ENCODE results near the gene ZNF20. TPM values are rescaled to one million over a fixed set of nuclear protein-coding genes. Genes with fewer than 3 reads are reported as not detected.

ZNF20 gene
- 0.11 to 0.44 TPM (median 0.25 TPM) in 4 of 5 replicates, not detected in the other for total RNA-seq (2022; extraction: Qiagen RNA extraction; ENCODE audit: low read depth)

DNA sequence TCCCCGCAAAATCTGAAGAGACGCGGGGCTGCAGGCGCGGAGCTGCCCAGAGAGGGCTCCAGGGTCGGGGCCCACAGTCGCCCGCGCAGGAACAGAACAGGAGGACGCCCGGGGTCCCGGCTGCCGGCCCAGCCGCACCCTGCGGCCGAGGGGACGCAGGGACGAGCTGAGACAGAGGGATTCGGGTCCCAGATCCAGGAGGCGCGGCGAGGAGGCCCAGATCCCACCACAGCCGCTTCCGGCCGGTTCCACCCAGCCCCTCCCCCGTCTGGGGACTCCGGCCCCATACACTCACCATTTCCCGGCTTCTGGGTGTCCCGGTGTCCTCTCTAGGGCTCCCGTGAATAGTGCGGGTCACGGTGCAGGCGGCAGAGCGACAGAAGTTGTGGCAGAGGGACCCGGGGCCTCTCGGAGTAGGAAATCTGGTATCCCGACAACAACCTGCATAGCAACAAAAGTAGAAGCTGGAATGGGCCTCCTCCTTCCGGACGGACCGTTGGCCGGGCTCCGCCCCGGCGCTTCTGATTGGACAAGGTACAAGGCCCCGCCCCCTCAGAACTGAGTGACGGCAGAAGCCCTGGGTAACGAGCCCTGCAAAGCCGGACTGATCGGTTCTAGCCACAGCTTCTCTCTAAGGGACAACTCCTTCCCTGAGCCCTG lies at the start of gene ZNF20:
TSS of gene ZNF20 (minus strand) at position 466 of the 660 bp plus-strand sequence. CDS start at position 298, 168 bp downstream.

DNA sequence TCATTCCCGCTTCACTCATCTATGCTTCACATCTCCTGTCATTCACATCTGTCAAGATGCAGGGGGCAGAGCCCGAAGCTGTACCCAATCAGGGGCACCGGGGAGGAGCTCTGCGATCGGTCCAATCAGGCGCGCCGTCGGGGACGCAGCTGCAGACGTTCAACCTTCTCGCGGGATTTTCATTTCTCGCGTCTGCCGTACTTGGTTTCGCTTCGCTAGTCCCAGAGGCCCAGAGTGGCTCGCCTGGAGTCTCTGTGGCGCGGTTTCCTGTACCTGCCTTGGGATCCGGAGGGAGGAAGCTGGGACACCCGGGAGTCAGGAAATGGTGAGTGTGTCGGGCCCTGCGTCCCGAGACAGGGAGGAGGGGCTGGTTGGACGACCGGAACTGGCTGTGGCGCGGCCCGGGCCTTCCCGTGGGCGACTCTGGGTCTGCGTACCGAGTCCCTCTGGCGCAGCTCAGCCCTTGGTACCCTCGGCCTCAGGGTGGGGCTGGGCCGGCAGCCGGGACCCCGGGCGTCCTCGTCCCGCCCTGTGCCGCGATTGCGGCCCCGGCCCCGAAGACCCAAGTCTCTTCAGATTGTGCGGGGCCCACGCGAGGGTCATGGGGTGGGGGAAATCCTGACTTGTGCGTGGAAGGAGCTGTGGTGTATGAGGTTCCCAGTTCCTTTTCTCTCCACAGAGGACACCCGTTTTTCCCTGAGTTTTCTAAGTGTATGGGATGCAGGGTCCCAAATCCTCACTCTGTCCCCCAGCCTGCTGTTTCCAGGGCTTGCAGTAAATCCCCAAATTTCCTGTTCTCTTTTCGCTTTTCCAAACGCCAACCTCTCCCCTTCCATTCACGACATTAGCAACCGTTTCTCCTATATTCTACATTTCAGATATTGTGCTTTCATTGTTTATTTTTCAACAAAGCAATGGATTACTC lies 23.0 kb upstream of the ZNF20 start, which contains the start of gene ZNF136:
TSS of gene ZNF136 (plus strand) at position 215 of the 925 bp plus-strand sequence. CDS start at position 323, 108 bp downstream.

GRCh38 chr19:12156223-12157058 lies 16.3 kb upstream of the ZNF20 start, which contains the start of gene ZNF625:
ZNF625 (minus strand) TSS chr19:12156734; CDS start chr19:12156558, 176 bp downstream.

Other genes starting within 250 kb of the ZNF20 start
- 0.19 to 0.35 TPM (median 0.30 TPM) in 5 replicates for gene ZNF700, start 215.2 kb downstream of the ZNF20 start, total RNA-seq (2022; extraction: Qiagen RNA extraction; ENCODE audit: low read depth)
- not detected in 5 replicates for gene ZNF763, start 175.3 kb downstream of the ZNF20 start, total RNA-seq (2022; extraction: Qiagen RNA extraction; ENCODE audit: low read depth)
- gene ZNF433, start 104.7 kb downstream of the ZNF20 start, total RNA-seq (2022; extraction: Qiagen RNA extraction; ENCODE audit: low read depth), result not detected in 5 replicates
- gene ZNF878, start 87.4 kb downstream of the ZNF20 start, total RNA-seq (2022; extraction: Qiagen RNA extraction; ENCODE audit: low read depth), result not detected in 5 replicates
- not detected in 5 replicates for gene ZNF844, start 75.6 kb downstream of the ZNF20 start, total RNA-seq (2022; extraction: Qiagen RNA extraction; ENCODE audit: low read depth)
- gene ZNF625, start 16.4 kb upstream of the ZNF20 start, total RNA-seq (2022; extraction: Qiagen RNA extraction; ENCODE audit: low read depth), result not detected in 5 replicates
- 1.2 to 2.1 TPM (median 1.7 TPM) in 5 replicates for gene ZNF136, start 22.7 kb upstream of the ZNF20 start, total RNA-seq (2022; extraction: Qiagen RNA extraction; ENCODE audit: low read depth)
- 0.68 to 1.3 TPM (median 0.85 TPM) in 5 replicates for gene ZNF44, start 154.5 kb upstream of the ZNF20 start, total RNA-seq (2022; extraction: Qiagen RNA extraction; ENCODE audit: low read depth)
- not detected in 5 replicates for gene ZNF563, start 193.3 kb upstream of the ZNF20 start, total RNA-seq (2022; extraction: Qiagen RNA extraction; ENCODE audit: low read depth)
- not detected in 5 replicates for gene ZNF442, start 225.3 kb upstream of the ZNF20 start, total RNA-seq (2022; extraction: Qiagen RNA extraction; ENCODE audit: low read depth)